GM23248 (cell line): ENCODE data around the gene PDGFRA.

Experiments used
- EZH2 ChIP-seq: fragments of 200-600 bp; sonication (generic); IDR thresholded peaks from 2 replicates; pipeline ENCODE4 v1.6.1; 2018; ENCODE audit warnings: antibody characterized with exemption, mild to moderate bottlenecking; ENCODE audit not compliant: insufficient read depth, poor library complexity, severe bottlenecking
- EZH2phosphoT487 ChIP-seq: fragments of 200-600 bp; sonication (generic); IDR thresholded peaks from 2 replicates; pipeline ENCODE4 v1.6.1; 2018; ENCODE audit warnings: antibody characterized with exemption, moderate library complexity, mild to moderate bottlenecking, low read depth; ENCODE audit not compliant: insufficient read depth

DNA sequence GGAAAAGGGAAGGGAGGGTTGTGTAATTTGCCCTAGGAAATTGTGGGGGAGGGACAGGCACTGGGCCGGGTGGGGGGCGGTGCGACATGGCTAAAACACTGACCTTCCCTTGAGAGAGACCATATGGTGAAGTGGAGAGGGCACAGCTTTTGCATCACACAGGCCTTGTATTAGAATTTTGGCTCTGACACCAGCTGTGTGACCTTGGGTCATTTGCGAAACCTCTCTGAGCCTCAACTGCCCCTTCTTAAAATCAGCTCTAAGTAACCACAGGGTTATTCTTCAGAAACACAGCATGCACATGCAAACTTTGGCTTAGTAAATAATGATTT is 25.8 kb downstream of the PDGFRA start:
- TF ChIP-seq EZH2: no peak
- no peak for TF ChIP-seq EZH2phosphoT487
